ENCODE data around the gene APIP. TPM values are rescaled to one million over a fixed set of nuclear protein-coding genes. Genes with fewer than 3 reads are reported as not detected.

The APIP gene
- 26.6 and 27.9 TPM in 2 replicates for total RNA-seq

DNA sequence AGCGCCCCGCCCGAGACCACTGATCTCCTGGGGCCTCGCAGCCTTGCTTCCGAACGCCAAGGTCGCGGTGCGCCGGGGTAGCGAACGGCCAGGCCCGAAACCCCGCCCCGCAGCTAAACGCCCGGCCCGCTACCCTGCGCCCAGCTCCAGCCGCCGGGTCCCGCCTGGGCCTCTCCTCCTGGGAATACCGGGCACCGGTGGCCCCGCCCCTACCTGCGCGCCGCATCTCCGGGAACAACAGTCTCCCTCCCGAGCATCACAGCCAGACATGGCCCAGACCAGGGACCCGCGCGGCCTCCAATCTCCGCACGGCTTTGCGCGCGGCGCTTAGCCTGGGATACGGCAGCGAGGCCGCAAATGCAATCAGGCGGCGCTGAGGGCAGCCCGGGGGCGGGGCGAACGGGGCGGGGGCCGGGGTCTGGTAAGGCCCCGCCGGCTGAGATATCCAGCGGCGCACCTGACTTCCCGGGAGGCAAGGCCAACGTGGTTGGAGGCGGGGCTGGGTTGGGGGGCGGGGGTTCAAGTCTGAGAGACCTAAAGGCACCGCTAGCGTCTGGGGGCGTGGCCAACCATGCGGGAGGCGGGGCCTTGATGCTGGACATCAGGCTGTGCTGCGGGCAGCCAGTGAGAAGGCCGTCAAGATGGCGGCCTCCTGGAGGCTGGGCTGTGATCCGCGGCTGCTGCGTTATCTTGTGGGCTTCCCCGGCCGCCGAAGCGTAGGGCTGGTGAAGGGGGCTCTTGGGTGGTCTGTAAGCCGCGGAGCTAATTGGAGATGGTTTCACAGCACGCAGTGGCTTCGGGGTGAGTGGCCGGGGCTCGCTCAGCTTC is at the start of gene APIP, which contains the start of gene PDHX:
TSS of gene APIP (minus strand) at position 365 of the 828 bp plus-strand sequence. CDS start at position 270, 95 bp downstream.
TSS of gene PDHX (plus strand) at position 604 of the 828 bp plus-strand sequence. CDS start at position 642, 38 bp downstream.

Other genes starting within 250 kb of the APIP start
- gene PDHX, start 239 bp upstream of the APIP start, total RNA-seq = 38.9 and 48.8 TPM in 2 replicates
- gene CD44, start 222.8 kb upstream of the APIP start, total RNA-seq = 366 and 419 TPM in 2 replicates

Data from uterine smooth muscle cell (primary cell).